Neutrophil (primary cell): ENCODE data around the gene SYTL1.

Source experiments
- H3K27ac ChIP-seq: fragments of 200-600 bp; sonication (generic); 2 replicates; pipeline ENCODE4 v1.5.1; 2016; ENCODE audit warnings: mild to moderate bottlenecking, moderate library complexity
- H3K27me3 ChIP-seq: fragments of 200-600 bp; sonication (generic); 2 replicates; pipeline ENCODE4 v1.6.0; 2016; ENCODE audit warnings: mild to moderate bottlenecking
- H3K36me3 ChIP-seq: fragments of 200-600 bp; sonication (generic); 2 replicates; pipeline ENCODE4 v1.5.1; 2017
- H3K4me1 ChIP-seq, 2 experiments: fragments of 200-600 bp in 1 of 2; sonication (generic) in 1 of 2; 1 replicate in 1 of 2; 2 replicates in 1 of 2; pipeline versions ENCODE4 v1.5.1 to v1.6.1; 2013 to 2016; ENCODE audit warnings: low read depth in 1 of 2, low read length in 1 of 2, mild to moderate bottlenecking in 1 of 2, moderate library complexity in 1 of 2; ENCODE audit not compliant: control insufficient read depth in 1 of 2, insufficient read depth in 1 of 2
- H3K4me3 ChIP-seq, 2 experiments: fragments of 200-600 bp in 1 of 2; sonication (generic) in 1 of 2; 1 replicate in 1 of 2; 2 replicates in 1 of 2; pipeline ENCODE4 v1.5.1; 2013 to 2016; ENCODE audit warnings: low read depth in 1 of 2, low read length in 1 of 2, mild to moderate bottlenecking in 1 of 2, moderate library complexity in 1 of 2
- H3K9me3 ChIP-seq: fragments of 200-600 bp; sonication (generic); 2 replicates; pipeline ENCODE4 v1.5.1; 2016
- CTCF ChIP-seq: fragments of 200-600 bp; sonication (generic); IDR thresholded peaks from 2 replicates; pipeline ENCODE4 v1.5.1; 2016; ENCODE audit warnings: antibody characterized with exemption

The SYTL1 gene

DNA sequence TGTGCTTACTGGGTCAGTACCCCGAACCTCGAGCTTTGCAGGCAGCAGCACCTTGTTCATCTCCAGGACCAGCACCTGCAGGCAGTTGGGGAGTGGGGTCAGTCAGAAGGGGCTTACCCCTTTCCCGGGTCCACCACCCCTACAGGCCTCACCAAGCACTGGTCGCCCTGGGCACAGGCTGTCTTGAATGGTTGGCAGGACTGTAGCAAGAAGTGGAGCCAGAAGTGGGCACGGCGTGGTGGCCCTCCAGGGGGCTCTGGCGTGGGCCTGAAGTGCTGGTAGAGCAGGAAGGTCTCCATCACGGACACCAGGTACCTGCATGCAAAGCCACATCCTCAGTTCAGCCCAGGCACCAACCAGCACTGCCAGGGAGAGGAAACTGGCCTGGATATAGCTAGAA, 19.7 kb downstream of the SYTL1 start:
- no peaks in the 10 kb centered on the region for H3K36me3 ChIP-seq
- no peaks in the 10 kb centered on the region for H3K9me3 ChIP-seq
- TF ChIP-seq CTCF, result no peak
- peaks cover 53% of the 10 kb centered on the region for H3K27me3 ChIP-seq
- H3K27ac ChIP-seq, result no peak overlapping the region
- peaks cover 40 to 50% of the 10 kb centered on the region in 2 experiments for H3K4me1 ChIP-seq
- H3K4me3 ChIP-seq, result no peak overlapping the region

GRCh38 chr1:27363766-27364695, 22.2 kb downstream of the SYTL1 start:
- Histone ChIP-seq H3K9me3 (no peaks in the 10 kb centered on the region), H3K4me1 (peaks cover 52 to 59% of the 10 kb centered on the region in 2 experiments)

DNA sequence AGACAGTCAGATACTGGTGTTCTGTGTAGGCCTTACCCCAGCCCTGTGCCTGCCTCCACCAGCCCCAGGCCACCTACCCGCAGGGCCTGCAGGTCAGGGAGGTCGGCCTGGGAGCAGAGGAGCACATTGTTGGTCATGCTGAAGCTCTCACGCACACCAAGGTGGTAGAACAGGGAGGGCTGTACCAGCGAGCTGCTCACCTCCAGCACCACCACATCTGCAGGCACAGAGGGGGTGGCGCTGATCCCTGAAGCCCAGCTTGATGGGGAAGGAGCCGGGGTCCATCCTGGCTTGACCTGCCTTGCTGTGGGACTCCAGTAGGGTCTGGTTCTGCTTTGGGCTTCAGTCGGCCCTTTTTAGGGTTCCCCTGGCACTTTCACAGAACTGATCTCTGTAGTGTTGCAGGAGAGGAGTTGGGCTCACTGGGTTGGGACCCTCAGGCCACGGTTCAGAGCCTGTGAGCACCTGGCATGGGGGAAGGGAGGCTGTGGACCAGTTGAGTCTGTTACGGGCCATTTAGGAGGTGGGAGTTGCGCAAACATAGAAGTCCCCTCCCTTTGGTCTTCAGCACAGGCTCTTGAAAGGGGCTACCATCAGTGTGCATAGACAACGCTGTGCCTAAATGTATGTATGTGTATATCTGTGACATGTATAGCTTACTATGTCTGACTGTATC, 23.0 kb downstream of the SYTL1 start:
- H3K4me3 ChIP-seq, result peak overlapping the region; percentile 63 to 76
- H3K9me3 ChIP-seq, result no peaks in the 10 kb centered on the region
- H3K4me1 ChIP-seq, result peaks cover 58 to 64% of the 10 kb centered on the region in 2 experiments
- peaks cover 54% of the 10 kb centered on the region for H3K27me3 ChIP-seq
- H3K27ac ChIP-seq, result peak overlapping the region; percentile 27
- no peak for TF ChIP-seq CTCF
- H3K36me3 ChIP-seq, result no peaks in the 10 kb centered on the region

More at GRCh38 chr1:27363766-27364695, 22.2 kb downstream of the SYTL1 start:
- Histone ChIP-seq H3K27ac (no peak overlapping the region), H3K4me3 (no peak overlapping the region), H3K27me3 (peaks cover 62% of the 10 kb centered on the region), H3K36me3 (no peaks in the 10 kb centered on the region)
- no peak for TF ChIP-seq CTCF

- peaks cover 58 to 64% of the 10 kb centered on the region in 2 experiments for H3K4me1 ChIP-seq
- peak overlapping the region; percentile 63 to 76 for H3K4me3 ChIP-seq
- peaks cover 46% of the 10 kb centered on the region for H3K27me3 ChIP-seq
- H3K9me3 ChIP-seq, result no peaks in the 10 kb centered on the region
- H3K27ac ChIP-seq, result peak overlapping the region; percentile 27
- TF ChIP-seq CTCF, result no peak
- no peaks in the 10 kb centered on the region for H3K36me3 ChIP-seq
Measured at GRCh38 chr1:27365372-27366112, 23.7 kb downstream of the SYTL1 start.

DNA sequence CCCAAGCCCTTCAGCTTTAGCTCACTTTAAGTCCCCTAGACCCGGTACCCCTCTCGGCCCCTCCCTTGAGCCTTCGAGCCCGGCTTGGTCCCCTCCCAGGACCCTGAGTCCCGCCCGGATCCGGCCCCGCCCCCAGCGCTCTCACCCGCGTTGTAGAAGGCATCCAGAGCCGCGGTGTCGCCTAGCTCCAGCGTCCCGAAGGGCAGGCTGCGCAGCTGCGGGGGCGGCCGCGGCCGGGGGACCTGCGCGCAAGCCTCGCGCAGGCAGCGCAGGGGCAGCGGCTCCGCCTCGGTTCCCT, 24.2 kb downstream of the SYTL1 start:
- H3K4me3 ChIP-seq, result peak overlapping the region; percentile 63 to 76
- H3K36me3 ChIP-seq, result no peaks in the 10 kb centered on the region
- H3K4me1 ChIP-seq, result peaks cover 53 to 62% of the 10 kb centered on the region in 2 experiments
- no peak for TF ChIP-seq CTCF
- peak overlapping the region; percentile 27 for H3K27ac ChIP-seq
- H3K9me3 ChIP-seq, result no peaks in the 10 kb centered on the region
- H3K27me3 ChIP-seq, result peaks cover 41% of the 10 kb centered on the region
